ENCODE measurements around the gene IL1RAPL1. TPM values are rescaled to one million over a fixed set of nuclear protein-coding genes. Genes with fewer than 3 reads are reported as not detected.

The IL1RAPL1 gene
- total RNA-seq, 1 experiment from 2014 or later, result not detected

- peaks cover 2% of the 10 kb centered on the region for H3K36me3 Mint-ChIP-seq (ENCODE audit: insufficient read depth, unreplicated experiment)
- no peak overlapping the region for H3K4me3 Mint-ChIP-seq (ENCODE audit: unreplicated experiment)
- DNase-seq (ENCODE audit: unreplicated experiment), result peak; percentile 11
- no peaks in the 10 kb centered on the region for H3K9me3 Mint-ChIP-seq (ENCODE audit: unreplicated experiment)
- BruUV-seq (replicated peaks), result no TSS peak
- intact Hi-C loops (cut with micrococcal nuclease), result no loop called here
- H3K4me1 Mint-ChIP-seq (ENCODE audit: insufficient read depth, unreplicated experiment), result no peaks in the 10 kb centered on the region
- H3K27me3 Mint-ChIP-seq (ENCODE audit: insufficient read depth, unreplicated experiment), result no peaks in the 10 kb centered on the region
- ChIA-PET POLR2A (no interaction called here), CTCF (no interaction called here)
- H3K27ac Mint-ChIP-seq (ENCODE audit: low read depth, unreplicated experiment), result no peak overlapping the region
- no peak for TF ChIP-seq CTCF (IDR thresholded peaks at IDR 0.05; ENCODE audit: unreplicated experiment)
Measured at GRCh38 chrX:28582511-28582910, 4.7 kb upstream of the IL1RAPL1 start.

- intact Hi-C loops (cut with micrococcal nuclease), result no loop called here
- ChIA-PET POLR2A (no interaction called here), CTCF (interaction anchor here (0.6 to 0.7 kb wide), 3 partner anchors 461 to 1028 kb away, joined by 3 read pairs; no protein-coding TSS in a partner anchor)
- TF ChIP-seq CTCF (IDR thresholded peaks at IDR 0.05; ENCODE audit: unreplicated experiment), result no peak
- H3K27ac Mint-ChIP-seq (ENCODE audit: low read depth, unreplicated experiment), result no peak overlapping the region
- no peak for DNase-seq (ENCODE audit: unreplicated experiment)
- no peaks in the 10 kb centered on the region for H3K9me3 Mint-ChIP-seq (ENCODE audit: unreplicated experiment)
- H3K36me3 Mint-ChIP-seq (ENCODE audit: insufficient read depth, unreplicated experiment), result no peaks in the 10 kb centered on the region
- no peak overlapping the region for H3K4me3 Mint-ChIP-seq (ENCODE audit: unreplicated experiment)
- no TSS peak for BruUV-seq (replicated peaks)
- H3K4me1 Mint-ChIP-seq (ENCODE audit: insufficient read depth, unreplicated experiment), result no peaks in the 10 kb centered on the region
- no peaks in the 10 kb centered on the region for H3K27me3 Mint-ChIP-seq (ENCODE audit: insufficient read depth, unreplicated experiment)
Measured at GRCh38 chrX:28584025-28584424, 3.2 kb upstream of the IL1RAPL1 start.

DNA sequence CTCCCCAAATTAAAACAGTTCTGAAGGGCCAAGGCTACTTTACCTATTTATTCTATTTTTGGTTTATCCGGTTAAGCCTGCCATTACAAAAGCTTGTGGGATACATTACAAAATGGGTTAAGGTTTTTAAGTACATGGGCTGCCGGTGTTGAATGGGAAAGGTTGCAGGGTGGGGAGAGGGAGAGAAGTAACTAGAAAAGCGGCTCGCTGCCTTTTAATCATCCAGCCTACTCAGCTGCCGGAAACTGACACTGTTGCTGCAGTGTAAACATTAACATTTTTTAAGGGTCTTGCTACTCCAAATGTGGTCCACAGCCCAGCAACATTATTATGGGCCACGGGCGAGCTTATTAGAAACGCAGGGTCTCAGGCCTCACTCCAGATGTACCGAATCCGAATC, 1.5 kb upstream of the IL1RAPL1 start:
- no peak for DNase-seq (ENCODE audit: unreplicated experiment)
- Mint-ChIP-seq H3K27me3 (ENCODE audit: insufficient read depth, unreplicated experiment) (no peaks in the 10 kb centered on the region), H3K27ac (ENCODE audit: low read depth, unreplicated experiment) (no peak overlapping the region), H3K4me3 (ENCODE audit: unreplicated experiment) (no peak overlapping the region), H3K4me1 (ENCODE audit: insufficient read depth, unreplicated experiment) (no peaks in the 10 kb centered on the region), H3K36me3 (ENCODE audit: insufficient read depth, unreplicated experiment) (no peaks in the 10 kb centered on the region), H3K9me3 (ENCODE audit: unreplicated experiment) (no peaks in the 10 kb centered on the region)
- BruUV-seq (replicated peaks), result no TSS peak
- ChIA-PET POLR2A (no interaction called here), CTCF (interaction anchor here (0.8 to 1.3 kb wide), 3 partner anchors 9 to 459 kb away, joined by 3 to 6 read pairs (median 4); no protein-coding TSS in a partner anchor)
- intact Hi-C loops (cut with micrococcal nuclease), result loop anchor here (5.0 kb wide), 1 partner anchor 1317 kb away; no protein-coding TSS in a partner anchor
- no peak for TF ChIP-seq CTCF (IDR thresholded peaks at IDR 0.05; ENCODE audit: unreplicated experiment)

DNA sequence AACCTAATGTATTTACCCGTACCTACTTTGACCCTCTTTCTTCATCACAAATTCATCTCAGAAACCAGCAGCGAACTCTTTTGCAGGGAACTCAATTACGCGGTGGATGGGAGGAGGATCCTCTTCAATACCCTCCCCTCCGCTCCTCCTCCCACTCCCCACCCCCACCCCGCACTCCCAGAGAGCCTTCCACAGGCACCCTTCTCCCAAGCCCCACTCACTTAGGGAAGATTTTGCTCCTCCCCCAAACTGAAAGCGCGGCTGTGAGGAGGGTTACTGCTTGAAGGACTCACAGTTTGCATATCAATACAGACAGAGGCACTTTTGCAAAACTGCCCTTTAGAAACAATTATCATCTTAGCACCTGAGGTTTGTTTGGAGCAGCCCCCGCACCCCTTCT, 960 bp upstream of the IL1RAPL1 start:
- POLR2A ChIA-PET, result no interaction called here
- H3K9me3 Mint-ChIP-seq (ENCODE audit: unreplicated experiment), result no peaks in the 10 kb centered on the region
- TF ChIP-seq CTCF (IDR thresholded peaks at IDR 0.05; ENCODE audit: unreplicated experiment), result no peak
- DNase-seq (ENCODE audit: unreplicated experiment), result no peak
- no peaks in the 10 kb centered on the region for H3K27me3 Mint-ChIP-seq (ENCODE audit: insufficient read depth, unreplicated experiment)
- CTCF ChIA-PET, result no interaction called here
- H3K27ac Mint-ChIP-seq (ENCODE audit: low read depth, unreplicated experiment), result no peak overlapping the region
- H3K4me3 Mint-ChIP-seq (ENCODE audit: unreplicated experiment), result no peak overlapping the region
- no TSS peak for BruUV-seq (replicated peaks)
- no peaks in the 10 kb centered on the region for H3K4me1 Mint-ChIP-seq (ENCODE audit: insufficient read depth, unreplicated experiment)
- H3K36me3 Mint-ChIP-seq (ENCODE audit: insufficient read depth, unreplicated experiment), result no peaks in the 10 kb centered on the region
- intact Hi-C loops (cut with micrococcal nuclease), result loop anchor here (5.0 kb wide), 1 partner anchor 1316 kb away; no protein-coding TSS in a partner anchor

All from MCF 10A (cell line).